SK-N-SH treated with all-trans-retinoic acid at 6 μM for 48 hours (cell line): Measurements from ENCODE around the gene CLTCL1.

Experiments used
- ATAC-seq: fragments of 200-7000 bp; cut with Tn5 transposase; 3 replicates; pipeline ENCODE4 v1.9.1; 2020; ENCODE audit warnings: mild to moderate bottlenecking, moderate library complexity
- ARNTL ChIP-seq: fragments of 450-650 bp; formaldehyde crosslinking; IDR thresholded peaks from 2 replicates; pipeline ENCODE4 v1.5.0; 2020; ENCODE audit warnings: low read depth, mild to moderate bottlenecking, moderate library complexity, borderline replicate concordance
- BACH2 ChIP-seq: fragments of 250-450 bp; sonication (Bioruptor Pico); IDR thresholded peaks from 2 replicates; pipeline ENCODE4 v1.9.0; 2021; ENCODE audit warnings: mild to moderate bottlenecking, borderline replicate concordance
- GLIS3 ChIP-seq: fragments of 250-450 bp; sonication (Bioruptor Pico); IDR thresholded peaks from 2 replicates; pipeline ENCODE4 v1.5.0; 2020; ENCODE audit warnings: mild to moderate bottlenecking, moderate library complexity
- ISL1 ChIP-seq: fragments of 250-450 bp; sonication (Bioruptor Pico); IDR thresholded peaks from 2 replicates; pipeline ENCODE4 v2.1.2; 2022; ENCODE audit warnings: mild to moderate bottlenecking, moderate library complexity
- OSR1 ChIP-seq: fragments of 250-450 bp; sonication (Bioruptor Pico); IDR thresholded peaks from 2 replicates; pipeline ENCODE4 v1.8.0; 2022; ENCODE audit warnings: moderate library complexity, mild to moderate bottlenecking, inconsistent platforms
- PATZ1 ChIP-seq: fragments of 250-450 bp; sonication (Bioruptor Pico); IDR thresholded peaks from 2 replicates; pipeline ENCODE4 v1.8.0; 2020; ENCODE audit warnings: mild to moderate bottlenecking, moderate library complexity, borderline replicate concordance
- PPARA ChIP-seq: fragments of 250-450 bp; sonication (Bioruptor Pico); IDR thresholded peaks from 2 replicates; pipeline ENCODE4 v1.5.0; 2020; ENCODE audit warnings: mild to moderate bottlenecking, borderline replicate concordance
- RARB ChIP-seq: fragments of 250-450 bp; sonication (Bioruptor Pico); IDR thresholded peaks from 2 replicates; pipeline ENCODE4 v1.8.0; 2021; ENCODE audit warnings: mild to moderate bottlenecking, moderate library complexity
- SNAI2 ChIP-seq: fragments of 250-450 bp; sonication (Bioruptor Pico); IDR thresholded peaks from 2 replicates; pipeline ENCODE4 v1.5.0; 2020; ENCODE audit warnings: mild to moderate bottlenecking, moderate library complexity
- TCF4 ChIP-seq: fragments of 250-450 bp; sonication (Bioruptor Pico); IDR thresholded peaks from 2 replicates; pipeline ENCODE4 v1.8.0; 2021; ENCODE audit warnings: mild to moderate bottlenecking, moderate library complexity, borderline replicate concordance
- TOX ChIP-seq: fragments of 250-450 bp; sonication (Bioruptor Pico); IDR thresholded peaks from 2 replicates; pipeline ENCODE4 v1.8.0; 2021; ENCODE audit warnings: mild to moderate bottlenecking, moderate library complexity, borderline replicate concordance
- ZC3H10 ChIP-seq: fragments of 250-450 bp; sonication (Bioruptor Pico); IDR thresholded peaks from 2 replicates; pipeline ENCODE4 v1.5.1; 2021; ENCODE audit warnings: mild to moderate bottlenecking, moderate library complexity
- ZNF565 ChIP-seq: fragments of 450-650 bp; formaldehyde crosslinking; conservative IDR thresholded peaks from 2 replicates; pipeline ENCODE4 v1.5.0; 2020; ENCODE audit warnings: low read depth, mild to moderate bottlenecking, moderate library complexity
- ZNF70 ChIP-seq: fragments of 450-650 bp; formaldehyde crosslinking; IDR thresholded peaks from 2 replicates; pipeline ENCODE4 v1.5.0; 2020; ENCODE audit warnings: mild to moderate bottlenecking, moderate library complexity
- ZNF8 ChIP-seq: fragments of 450-650 bp; formaldehyde crosslinking; IDR thresholded peaks from 2 replicates; pipeline ENCODE4 v1.5.0; 2020; ENCODE audit warnings: mild to moderate bottlenecking, moderate library complexity
- TF ChIP-seq, protein P1 (sequence below): fragments of 250-450 bp; sonication (Bioruptor Pico); IDR thresholded peaks from 2 replicates; pipeline ENCODE4 v1.8.0; 2021; ENCODE audit warnings: low read depth, mild to moderate bottlenecking, moderate library complexity, borderline replicate concordance
- TF ChIP-seq, protein P2 (sequence below): fragments of 250-450 bp; sonication (Bioruptor Pico); IDR thresholded peaks from 2 replicates; pipeline ENCODE4 v1.5.1; 2020; ENCODE audit warnings: low read depth, mild to moderate bottlenecking, moderate library complexity
- TF ChIP-seq, protein P3 (sequence below): fragments of 250-450 bp; sonication (Bioruptor Pico); IDR thresholded peaks from 2 replicates; pipeline ENCODE4 v1.5.1; 2021; ENCODE audit warnings: mild to moderate bottlenecking, moderate library complexity
- TF ChIP-seq, protein P4 (sequence below): fragments of 250-450 bp; sonication (Bioruptor Pico); IDR thresholded peaks from 2 replicates; pipeline ENCODE4 v1.5.0; 2020; ENCODE audit warnings: mild to moderate bottlenecking, moderate library complexity

The CLTCL1 gene

GRCh38 chr22:19213001-19213400, 78.5 kb downstream of the CLTCL1 start:
- ATAC-seq, result no peak
- TF ChIP-seq TOX (CRISPR knock-in tag), result no peak
- 0 out of 2 replicates have a peak, but pooled peaks have one; percentile 6 for TF ChIP-seq PPARA (CRISPR knock-in tag)

DNA sequence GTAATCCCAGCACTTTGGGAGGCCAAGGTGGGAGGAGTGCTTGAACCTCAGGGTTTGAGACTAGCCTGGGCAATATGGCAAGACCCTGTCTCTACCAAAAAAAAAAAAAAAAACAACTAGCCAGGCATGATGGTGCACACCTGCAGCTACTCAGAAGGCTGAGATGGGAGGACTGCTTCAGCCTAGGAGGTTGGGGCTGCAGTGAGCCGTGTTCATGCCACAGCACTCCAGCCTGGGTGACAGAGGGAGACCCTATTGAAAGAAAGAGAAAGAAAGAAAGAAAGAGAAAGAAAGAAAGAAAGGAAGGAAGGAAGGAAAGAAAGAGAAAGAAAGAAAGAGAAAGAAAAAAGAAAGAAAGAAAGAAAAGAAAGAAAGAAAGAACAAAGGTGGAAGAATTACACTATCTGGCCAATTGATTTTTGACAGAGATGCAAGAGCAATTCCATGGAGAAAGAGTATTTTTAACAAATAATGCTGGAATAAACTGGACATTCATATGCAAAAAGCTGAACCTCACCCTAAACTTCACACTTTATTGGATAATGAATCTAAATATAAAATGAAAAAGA, 79.1 kb downstream of the CLTCL1 start:
- TF ChIP-seq BACH2 (CRISPR knock-in tag) (no peak), TCF4 (CRISPR knock-in tag) (no peak), ISL1 (CRISPR knock-in tag) (no peak), GLIS3 (CRISPR knock-in tag) (no peak), OSR1 (no peak), ZNF70 (no peak), PPARA (CRISPR knock-in tag) (no peak), ZNF8 (CRISPR knock-in tag) (no peak), ZNF565 (CRISPR knock-in tag) (no peak), RARB (no peak)
- TF ChIP-seq, protein P1, sequence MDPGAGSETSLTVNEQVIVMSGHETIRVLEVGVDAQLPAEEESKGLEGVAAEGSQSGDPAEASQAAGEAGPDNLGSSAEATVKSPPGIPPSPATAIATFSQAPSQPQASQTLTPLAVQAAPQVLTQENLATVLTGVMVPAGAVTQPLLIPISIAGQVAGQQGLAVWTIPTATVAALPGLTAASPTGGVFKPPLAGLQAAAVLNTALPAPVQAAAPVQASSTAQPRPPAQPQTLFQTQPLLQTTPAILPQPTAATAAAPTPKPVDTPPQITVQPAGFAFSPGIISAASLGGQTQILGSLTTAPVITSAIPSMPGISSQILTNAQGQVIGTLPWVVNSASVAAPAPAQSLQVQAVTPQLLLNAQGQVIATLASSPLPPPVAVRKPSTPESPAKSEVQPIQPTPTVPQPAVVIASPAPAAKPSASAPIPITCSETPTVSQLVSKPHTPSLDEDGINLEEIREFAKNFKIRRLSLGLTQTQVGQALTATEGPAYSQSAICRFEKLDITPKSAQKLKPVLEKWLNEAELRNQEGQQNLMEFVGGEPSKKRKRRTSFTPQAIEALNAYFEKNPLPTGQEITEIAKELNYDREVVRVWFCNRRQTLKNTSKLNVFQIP (CRISPR knock-in tag), result no peak
- TF ChIP-seq, protein P2, sequence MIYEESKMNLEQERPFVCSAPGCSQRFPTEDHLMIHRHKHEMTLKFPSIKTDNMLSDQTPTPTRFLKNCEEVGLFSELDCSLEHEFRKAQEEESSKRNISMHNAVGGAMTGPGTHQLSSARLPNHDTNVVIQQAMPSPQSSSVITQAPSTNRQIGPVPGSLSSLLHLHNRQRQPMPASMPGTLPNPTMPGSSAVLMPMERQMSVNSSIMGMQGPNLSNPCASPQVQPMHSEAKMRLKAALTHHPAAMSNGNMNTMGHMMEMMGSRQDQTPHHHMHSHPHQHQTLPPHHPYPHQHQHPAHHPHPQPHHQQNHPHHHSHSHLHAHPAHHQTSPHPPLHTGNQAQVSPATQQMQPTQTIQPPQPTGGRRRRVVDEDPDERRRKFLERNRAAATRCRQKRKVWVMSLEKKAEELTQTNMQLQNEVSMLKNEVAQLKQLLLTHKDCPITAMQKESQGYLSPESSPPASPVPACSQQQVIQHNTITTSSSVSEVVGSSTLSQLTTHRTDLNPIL (CRISPR knock-in tag), result no peak
- TF ChIP-seq, protein P3, sequence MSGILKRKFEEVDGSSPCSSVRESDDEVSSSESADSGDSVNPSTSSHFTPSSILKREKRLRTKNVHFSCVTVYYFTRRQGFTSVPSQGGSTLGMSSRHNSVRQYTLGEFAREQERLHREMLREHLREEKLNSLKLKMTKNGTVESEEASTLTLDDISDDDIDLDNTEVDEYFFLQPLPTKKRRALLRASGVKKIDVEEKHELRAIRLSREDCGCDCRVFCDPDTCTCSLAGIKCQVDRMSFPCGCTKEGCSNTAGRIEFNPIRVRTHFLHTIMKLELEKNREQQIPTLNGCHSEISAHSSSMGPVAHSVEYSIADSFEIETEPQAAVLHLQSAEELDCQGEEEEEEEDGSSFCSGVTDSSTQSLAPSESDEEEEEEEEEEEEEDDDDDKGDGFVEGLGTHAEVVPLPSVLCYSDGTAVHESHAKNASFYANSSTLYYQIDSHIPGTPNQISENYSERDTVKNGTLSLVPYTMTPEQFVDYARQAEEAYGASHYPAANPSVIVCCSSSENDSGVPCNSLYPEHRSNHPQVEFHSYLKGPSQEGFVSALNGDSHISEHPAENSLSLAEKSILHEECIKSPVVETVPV (CRISPR knock-in tag), result no peak
- ATAC-seq, result no peak

- ATAC-seq, result no peak
- TF ChIP-seq, protein P4, sequence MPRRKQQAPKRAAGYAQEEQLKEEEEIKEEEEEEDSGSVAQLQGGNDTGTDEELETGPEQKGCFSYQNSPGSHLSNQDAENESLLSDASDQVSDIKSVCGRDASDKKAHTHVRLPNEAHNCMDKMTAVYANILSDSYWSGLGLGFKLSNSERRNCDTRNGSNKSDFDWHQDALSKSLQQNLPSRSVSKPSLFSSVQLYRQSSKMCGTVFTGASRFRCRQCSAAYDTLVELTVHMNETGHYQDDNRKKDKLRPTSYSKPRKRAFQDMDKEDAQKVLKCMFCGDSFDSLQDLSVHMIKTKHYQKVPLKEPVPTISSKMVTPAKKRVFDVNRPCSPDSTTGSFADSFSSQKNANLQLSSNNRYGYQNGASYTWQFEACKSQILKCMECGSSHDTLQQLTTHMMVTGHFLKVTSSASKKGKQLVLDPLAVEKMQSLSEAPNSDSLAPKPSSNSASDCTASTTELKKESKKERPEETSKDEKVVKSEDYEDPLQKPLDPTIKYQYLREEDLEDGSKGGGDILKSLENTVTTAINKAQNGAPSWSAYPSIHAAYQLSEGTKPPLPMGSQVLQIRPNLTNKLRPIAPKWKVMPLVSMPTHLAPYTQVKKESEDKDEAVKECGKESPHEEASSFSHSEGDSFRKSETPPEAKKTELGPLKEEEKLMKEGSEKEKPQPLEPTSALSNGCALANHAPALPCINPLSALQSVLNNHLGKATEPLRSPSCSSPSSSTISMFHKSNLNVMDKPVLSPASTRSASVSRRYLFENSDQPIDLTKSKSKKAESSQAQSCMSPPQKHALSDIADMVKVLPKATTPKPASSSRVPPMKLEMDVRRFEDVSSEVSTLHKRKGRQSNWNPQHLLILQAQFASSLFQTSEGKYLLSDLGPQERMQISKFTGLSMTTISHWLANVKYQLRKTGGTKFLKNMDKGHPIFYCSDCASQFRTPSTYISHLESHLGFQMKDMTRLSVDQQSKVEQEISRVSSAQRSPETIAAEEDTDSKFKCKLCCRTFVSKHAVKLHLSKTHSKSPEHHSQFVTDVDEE (CRISPR knock-in tag), result no peak
- TF ChIP-seq RARB, result no peak
- no peak for TF ChIP-seq OSR1
- no peak for TF ChIP-seq ZNF8 (CRISPR knock-in tag)
- no peak for TF ChIP-seq ARNTL (CRISPR knock-in tag)
- TF ChIP-seq, all 23 proteins: peak for 0
Observed at GRCh38 chr22:19210188-19210587, 81.3 kb downstream of the CLTCL1 start.

DNA sequence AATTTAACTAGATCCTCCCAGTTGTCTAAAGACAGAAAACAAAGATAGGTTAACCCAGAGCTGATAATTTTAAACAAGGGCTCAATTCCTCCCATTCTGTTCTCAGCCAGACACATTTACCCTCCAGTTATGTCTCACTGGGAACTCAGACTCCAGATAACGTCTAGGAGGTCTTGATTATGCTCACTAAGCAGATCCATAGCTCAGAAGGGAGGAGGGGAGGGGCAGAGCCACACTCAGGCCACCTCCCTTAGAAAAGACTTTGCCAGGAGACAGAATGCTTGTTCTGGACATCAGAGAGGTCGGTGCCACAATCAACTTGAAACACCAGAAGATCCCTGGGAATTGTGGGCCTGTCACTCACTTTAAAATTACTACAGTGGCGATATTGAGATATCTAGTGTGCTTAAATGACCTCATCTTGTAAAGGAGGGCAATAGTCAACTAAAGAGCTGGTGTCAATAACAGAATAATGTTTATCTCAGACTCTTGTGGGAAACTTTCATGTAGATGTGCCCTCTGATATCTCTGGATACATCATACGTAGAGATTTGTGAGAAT, 83.2 kb downstream of the CLTCL1 start:
- ATAC-seq, result no peak
- TF ChIP-seq BACH2 (CRISPR knock-in tag), result no peak
- no peak for TF ChIP-seq ISL1 (CRISPR knock-in tag)
- TF ChIP-seq, protein P1 (CRISPR knock-in tag), result no peak
- TF ChIP-seq PATZ1 (CRISPR knock-in tag), result no peak
- TF ChIP-seq, protein P2 (CRISPR knock-in tag), result no peak
- TF ChIP-seq ARNTL (CRISPR knock-in tag), result no peak
- no peak for TF ChIP-seq SNAI2 (CRISPR knock-in tag)
- TF ChIP-seq ZC3H10 (CRISPR knock-in tag), result no peak
- no peak for TF ChIP-seq GLIS3 (CRISPR knock-in tag)
- TF ChIP-seq, all 23 proteins: peak for 0
